Fibroblast of skin of abdomen (primary cell): Measurements from ENCODE around the gene HSBP1L1.
A peak's percentile ranks its signal among the peaks of the same experiment; 100 is the strongest.
"Not testable (repeated sequence)": the region's sequence is repeated elsewhere in the genome, so short reads cannot be mapped to it uniquely, and the experiment has no call there.

ENCODE experiments used
- DNase-seq: peaks from one replicate; pipeline ENCODE4 v3.0.0-alpha.2; 2013

HSBP1L1 gene

DNA sequence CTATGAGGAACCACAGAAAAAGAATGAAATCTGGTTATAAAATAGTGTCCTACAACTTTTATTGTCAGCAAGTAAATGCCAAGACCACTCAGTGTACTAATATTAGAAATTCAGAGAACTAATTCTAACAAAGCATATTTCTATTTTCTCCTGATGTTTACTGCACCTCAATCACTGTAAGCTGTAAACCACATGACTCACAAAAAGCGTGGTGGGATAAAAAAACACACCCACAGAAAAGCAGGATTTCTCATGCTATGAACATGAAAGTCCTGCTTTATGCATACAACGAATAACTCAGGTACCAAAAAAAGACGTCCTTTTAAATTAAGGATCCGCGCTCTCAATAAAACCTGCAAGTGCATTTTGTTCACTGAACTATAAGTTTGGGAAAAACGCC, 23.1 kb downstream of the HSBP1L1 start:
- DNase-seq = no peak

GRCh38 chr18:79988071-79988450, 23.6 kb downstream of the HSBP1L1 start:
- peak; percentile 36 for DNase-seq

DNA sequence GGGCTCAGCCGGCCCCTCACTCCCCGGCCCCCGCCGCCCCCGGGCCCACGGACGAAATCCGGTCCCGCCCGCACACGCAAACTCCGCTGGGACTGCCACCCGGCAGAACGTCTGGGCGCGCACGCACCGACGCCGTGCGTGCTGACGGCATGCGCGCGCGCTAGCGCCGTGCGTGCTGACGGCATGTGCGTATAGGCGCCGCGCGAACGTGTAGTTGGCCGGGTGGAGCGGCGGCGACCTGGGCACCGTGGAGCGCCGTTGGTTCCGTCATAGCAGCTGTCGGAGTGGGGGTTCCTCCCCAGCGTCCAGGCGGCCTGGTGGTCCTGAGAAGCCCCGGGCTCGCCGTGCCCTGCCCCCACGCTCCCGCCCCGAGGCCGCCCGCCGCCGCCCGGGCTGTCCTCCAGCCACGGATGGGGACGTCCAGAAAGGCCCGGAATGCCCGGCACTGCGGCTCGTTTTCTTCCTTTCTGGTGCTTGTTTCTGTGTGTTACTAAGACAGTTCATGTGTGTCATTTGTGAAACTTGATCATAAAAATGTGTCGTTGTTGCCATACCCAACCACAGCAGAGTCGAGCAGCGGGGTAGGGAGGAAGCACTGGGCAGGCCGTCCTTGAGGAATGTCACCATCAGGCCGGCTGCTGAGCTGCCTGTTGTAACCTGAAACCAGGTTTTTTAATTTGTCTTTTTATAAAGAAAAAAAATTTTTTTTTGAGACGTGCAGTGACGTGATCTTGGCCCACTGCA, 24.2 kb downstream of the HSBP1L1 start, which contains the start of gene TXNL4A:
TXNL4A (minus strand) TSS at position 113 of the 744 bp plus-strand sequence. CDS start 171 bp downstream, outside the sequence.
- DNase-seq = peak; percentile 86

DNA sequence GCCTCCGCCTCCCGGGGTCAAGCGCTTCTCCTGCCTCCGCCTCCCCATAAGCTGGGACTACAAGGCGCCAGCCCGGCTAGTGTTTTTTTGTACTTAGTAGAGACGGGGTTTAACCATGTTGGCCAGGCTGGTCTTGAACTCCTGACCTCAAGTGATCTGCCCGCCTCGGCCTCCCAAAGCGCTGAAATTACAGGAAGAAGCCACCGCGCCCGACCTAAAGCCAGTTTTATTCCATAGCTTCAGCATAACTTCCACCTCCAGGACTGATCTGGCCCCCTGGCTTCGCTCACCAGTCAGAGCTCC, 24.7 kb downstream of the HSBP1L1 start:
- DNase-seq = no peak

DNA sequence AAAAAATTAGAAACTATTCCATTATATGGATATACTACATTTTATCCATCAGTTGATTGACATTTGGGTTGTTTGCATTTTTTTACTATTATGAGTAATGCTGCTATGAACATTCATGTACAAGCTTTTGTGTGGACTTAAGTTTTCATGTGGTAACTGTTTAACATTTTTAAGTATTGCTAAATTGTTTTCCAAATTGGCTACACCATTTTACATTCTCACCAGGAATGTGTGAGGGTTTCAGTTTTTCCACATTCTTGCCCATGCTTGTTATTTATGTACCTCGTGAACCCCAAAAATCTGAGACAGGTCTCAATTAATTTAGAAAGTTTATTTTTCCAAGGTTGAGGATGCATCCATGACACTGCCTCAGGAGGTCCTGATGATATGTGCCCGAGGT, 27.1 kb downstream of the HSBP1L1 start:
- DNase-seq = no peak

- DNase-seq = not testable (repeated sequence)
These were observed 35.3 kb downstream of the HSBP1L1 start for GRCh38 chr18:79999701-80000100.

- DNase-seq = no peak
These were observed 36.4 kb downstream of the HSBP1L1 start for GRCh38 chr18:80000877-80001276.

DNA sequence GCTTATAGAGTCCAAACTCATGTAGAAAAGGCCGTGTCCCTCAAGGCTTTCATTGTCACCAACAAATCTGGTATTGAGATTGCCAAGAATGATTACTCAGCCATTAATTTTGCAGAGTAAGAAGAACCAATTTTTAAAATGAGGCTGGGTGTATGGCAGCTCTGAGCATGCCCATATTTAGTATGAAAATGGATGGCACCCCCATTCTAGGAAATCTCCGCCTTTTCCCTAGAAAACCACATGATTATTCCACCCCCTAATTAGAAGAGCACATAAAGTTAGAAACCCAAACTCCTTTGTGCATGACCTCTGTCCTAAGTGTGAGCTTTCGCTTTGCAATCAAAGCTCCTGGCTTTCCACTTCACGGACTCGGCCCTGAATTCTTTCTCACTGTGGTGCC, 38.0 kb downstream of the HSBP1L1 start:
- DNase-seq = no peak

- DNase-seq = no peak
These were observed 40.3 kb downstream of the HSBP1L1 start for GRCh38 chr18:80004600-80005342.

- no peak for DNase-seq
These were observed 42.3 kb downstream of the HSBP1L1 start for GRCh38 chr18:80006724-80007123.

DNA sequence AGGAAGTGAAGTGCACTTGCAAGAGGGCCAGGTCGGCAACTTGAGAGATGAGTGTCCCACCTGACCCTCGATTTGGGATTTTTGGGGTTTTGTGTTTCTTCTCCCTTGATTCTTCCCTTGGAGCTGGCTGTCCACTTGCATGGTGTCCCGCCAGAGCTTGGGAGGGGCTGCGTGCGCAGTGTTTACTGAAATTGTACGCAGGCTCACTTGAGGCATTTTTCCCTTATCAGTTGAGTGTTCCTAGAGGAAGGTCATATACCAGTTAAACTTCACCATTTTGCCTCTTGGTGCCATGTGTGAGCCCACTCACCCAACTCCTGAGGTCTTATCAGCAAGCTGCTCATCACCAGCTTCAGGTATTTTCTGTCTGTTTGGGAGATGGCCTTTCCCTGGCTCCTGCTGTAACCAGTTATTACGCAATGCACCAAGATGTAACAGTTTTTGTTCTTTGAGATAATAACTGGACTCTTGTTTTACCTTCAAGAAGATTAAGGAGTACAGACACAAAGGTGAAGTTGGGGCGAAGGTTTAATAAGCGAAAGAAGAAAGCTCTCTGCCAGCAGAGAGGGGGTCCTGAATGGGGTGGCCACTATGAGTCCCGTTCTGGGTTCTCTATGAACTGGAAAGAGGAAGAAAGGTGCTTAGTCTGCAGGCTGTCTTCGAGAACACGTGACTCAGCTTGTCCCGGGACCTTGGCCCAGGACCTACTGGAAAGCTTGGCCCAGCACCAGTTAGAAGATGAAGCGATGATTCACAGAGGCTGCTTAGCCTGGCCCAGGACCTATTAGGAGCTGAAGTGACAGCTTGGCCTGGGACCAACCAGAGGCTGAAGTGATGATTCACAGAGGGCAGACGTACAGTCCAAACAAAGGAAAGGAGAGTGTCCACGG, 45.5 kb downstream of the HSBP1L1 start:
- DNase-seq = peak; percentile 90

DNA sequence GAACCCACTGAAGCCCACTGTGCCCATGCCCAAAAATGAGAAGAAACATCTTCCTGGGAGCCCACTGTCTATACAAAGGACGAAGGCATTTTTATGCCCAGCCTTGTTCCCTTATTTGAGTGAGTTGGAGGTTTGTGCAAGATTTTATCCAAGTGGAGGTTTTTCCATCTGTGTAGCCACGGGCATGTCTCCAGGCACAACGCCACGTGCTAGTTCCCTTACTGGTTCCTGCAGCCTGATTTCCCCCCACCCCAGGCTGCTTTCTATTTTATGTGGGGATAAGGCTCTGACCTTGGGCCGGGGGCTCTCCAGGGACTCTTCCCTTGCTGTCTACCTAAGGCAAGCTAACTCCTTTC, 46.1 kb downstream of the HSBP1L1 start:
- DNase-seq = no peak

GRCh38 chr18:80011496-80012137, 47.2 kb downstream of the HSBP1L1 start:
- DNase-seq = not testable (repeated sequence)

- DNase-seq = no peak
These were observed 48.3 kb downstream of the HSBP1L1 start for GRCh38 chr18:80012714-80013113.
